RWPE2 (cell line): ENCODE results near the gene MGLL.

Experiments
- ATAC-seq: fragments of 200-7000 bp; cut with Tn5 transposase; 3 replicates; pipeline ENCODE4 v1.9.1; 2021; ENCODE audit warnings: low read depth
- DNase-seq: peaks from one replicate; pipeline ENCODE4 v3.0.0-alpha.2; 2020; ENCODE audit warnings: low spot score
- H3K27ac ChIP-seq: fragments of 450-650 bp; 2 replicates; pipeline ENCODE4 v1.5.1; 2017; ENCODE audit warnings: mild to moderate bottlenecking; ENCODE audit not compliant: poor library complexity, severe bottlenecking
- H3K27me3 ChIP-seq: fragments of 250-450 bp; sonication (Bioruptor Pico); 2 replicates; pipeline ENCODE4 v1.5.1; 2021; ENCODE audit warnings: mild to moderate bottlenecking, moderate library complexity; ENCODE audit not compliant: insufficient read depth, poor library complexity, severe bottlenecking
- H3K36me3 ChIP-seq: fragments of 250-450 bp; sonication (Bioruptor Pico); 2 replicates; pipeline ENCODE4 v1.5.1; 2020; ENCODE audit warnings: low read depth, mild to moderate bottlenecking, moderate library complexity
- H3K4me1 ChIP-seq: fragments of 250-450 bp; sonication (Bioruptor Pico); 2 replicates; pipeline ENCODE4 v1.5.1; 2021; ENCODE audit warnings: mild to moderate bottlenecking, moderate library complexity; ENCODE audit not compliant: insufficient read depth, poor library complexity, severe bottlenecking
- H3K4me3 ChIP-seq: fragments of 250-450 bp; sonication (Bioruptor Pico); 2 replicates; pipeline ENCODE4 v1.5.1; 2021; ENCODE audit warnings: mild to moderate bottlenecking, moderate library complexity; ENCODE audit not compliant: severe bottlenecking
- H3K9me3 ChIP-seq: fragments of 250-450 bp; sonication (Bioruptor Pico); 2 replicates; pipeline ENCODE4 v1.5.1; 2021; ENCODE audit warnings: mild to moderate bottlenecking, moderate library complexity; ENCODE audit not compliant: severe bottlenecking
- TF ChIP-seq, protein P1 (sequence below): fragments of 450-650 bp; IDR thresholded peaks from one replicate; pipeline ENCODE4 v1.5.1; 2017; ENCODE audit warnings: mild to moderate bottlenecking, moderate library complexity; ENCODE audit not compliant: poor library complexity, severe bottlenecking

The MGLL gene

DNA sequence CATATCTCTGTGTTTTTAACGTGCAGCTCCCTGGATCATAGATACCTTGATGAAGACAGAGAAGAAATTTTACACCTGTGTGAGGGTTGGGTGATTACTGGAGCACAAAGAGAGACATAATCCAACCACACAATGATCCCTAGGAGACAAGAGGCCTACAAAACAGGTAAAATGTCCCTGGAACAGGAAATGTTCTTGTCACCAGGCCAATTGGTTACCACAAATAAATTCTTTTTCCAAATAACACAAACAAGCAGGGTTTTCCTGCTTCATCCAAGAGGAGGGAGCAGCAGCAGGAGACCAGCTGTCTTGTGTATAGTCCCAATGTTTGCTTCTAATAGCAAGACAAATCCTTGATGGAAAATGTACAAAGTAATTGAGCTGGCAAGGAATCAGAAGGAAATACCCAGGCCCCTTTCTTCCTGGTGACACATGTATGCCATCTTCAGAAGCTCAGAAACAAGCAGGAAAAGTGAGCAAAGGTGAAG is 1.4 kb downstream of the MGLL start:
- H3K4me3 ChIP-seq = no peak overlapping the region
- H3K27me3 ChIP-seq = no peaks in the 10 kb centered on the region
- TF ChIP-seq, protein P1, sequence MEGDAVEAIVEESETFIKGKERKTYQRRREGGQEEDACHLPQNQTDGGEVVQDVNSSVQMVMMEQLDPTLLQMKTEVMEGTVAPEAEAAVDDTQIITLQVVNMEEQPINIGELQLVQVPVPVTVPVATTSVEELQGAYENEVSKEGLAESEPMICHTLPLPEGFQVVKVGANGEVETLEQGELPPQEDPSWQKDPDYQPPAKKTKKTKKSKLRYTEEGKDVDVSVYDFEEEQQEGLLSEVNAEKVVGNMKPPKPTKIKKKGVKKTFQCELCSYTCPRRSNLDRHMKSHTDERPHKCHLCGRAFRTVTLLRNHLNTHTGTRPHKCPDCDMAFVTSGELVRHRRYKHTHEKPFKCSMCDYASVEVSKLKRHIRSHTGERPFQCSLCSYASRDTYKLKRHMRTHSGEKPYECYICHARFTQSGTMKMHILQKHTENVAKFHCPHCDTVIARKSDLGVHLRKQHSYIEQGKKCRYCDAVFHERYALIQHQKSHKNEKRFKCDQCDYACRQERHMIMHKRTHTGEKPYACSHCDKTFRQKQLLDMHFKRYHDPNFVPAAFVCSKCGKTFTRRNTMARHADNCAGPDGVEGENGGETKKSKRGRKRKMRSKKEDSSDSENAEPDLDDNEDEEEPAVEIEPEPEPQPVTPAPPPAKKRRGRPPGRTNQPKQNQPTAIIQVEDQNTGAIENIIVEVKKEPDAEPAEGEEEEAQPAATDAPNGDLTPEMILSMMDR = no peak
- ATAC-seq (no peak), DNase-seq (no peak)
- peaks cover 24% of the 10 kb centered on the region for H3K36me3 ChIP-seq
- no peaks in the 10 kb centered on the region for H3K9me3 ChIP-seq
- peaks cover 42% of the 10 kb centered on the region for H3K4me1 ChIP-seq
- H3K27ac ChIP-seq = peak overlapping the region; percentile 82

DNA sequence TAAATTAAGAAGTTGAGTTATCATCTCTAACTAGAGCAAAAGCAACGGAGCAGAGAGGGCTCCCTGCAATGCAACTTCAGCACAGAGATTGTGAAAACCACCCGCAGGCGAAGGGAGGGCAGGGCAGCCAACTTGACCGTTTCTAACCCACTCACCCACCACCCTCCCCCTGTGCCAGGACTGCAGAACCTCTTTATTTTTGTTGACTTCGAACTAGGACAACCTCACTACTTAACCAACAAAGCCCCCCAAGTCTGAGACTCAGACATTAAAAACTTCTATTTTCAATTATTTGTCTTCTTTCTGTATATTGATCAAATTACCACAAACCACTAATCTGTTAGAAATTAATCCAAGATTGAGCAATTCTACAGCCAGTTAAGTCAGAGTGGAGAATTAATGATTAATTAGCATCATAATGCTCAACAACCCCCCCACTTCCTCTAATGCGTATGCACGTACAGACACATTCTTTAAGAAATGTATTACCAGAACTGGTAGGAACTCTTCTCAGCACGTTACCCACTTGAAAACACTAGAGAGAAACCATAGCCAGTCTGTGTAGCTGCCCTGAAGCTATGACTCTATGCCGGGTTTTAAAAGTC is 2.0 kb downstream of the MGLL start:
- ATAC-seq (peak; percentile 10; the same call in 1 of the 3 replicates), DNase-seq (no peak)
- Histone ChIP-seq H3K4me1 (peaks cover 42% of the 10 kb centered on the region), H3K27ac (peak overlapping the region; percentile 82), H3K36me3 (peaks cover 24% of the 10 kb centered on the region), H3K4me3 (no peak overlapping the region), H3K27me3 (no peaks in the 10 kb centered on the region), H3K9me3 (no peaks in the 10 kb centered on the region)
- TF ChIP-seq, protein P1 = no peak

DNA sequence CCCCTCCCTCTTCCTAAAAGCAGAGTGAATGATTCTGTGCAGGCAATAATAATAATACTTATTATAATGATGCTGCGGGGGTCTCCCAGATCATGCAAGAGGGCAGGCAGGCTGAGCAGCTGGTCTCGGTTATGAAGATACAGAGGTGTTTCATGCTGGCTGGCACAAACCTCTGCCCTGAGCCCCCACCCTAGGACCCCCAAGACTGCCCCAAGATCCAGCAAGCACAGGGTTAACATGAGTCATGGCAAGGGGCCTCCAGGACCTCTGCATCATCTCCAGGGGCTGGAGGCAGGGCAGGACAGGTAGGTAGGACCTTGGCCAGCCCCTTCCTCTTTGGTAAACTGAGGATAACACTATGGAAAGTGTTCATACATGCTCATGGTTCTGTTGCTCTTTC is 2.7 kb downstream of the MGLL start:
- ATAC-seq = no peak
- Histone ChIP-seq H3K36me3 (peaks cover 25% of the 10 kb centered on the region), H3K4me1 (peaks cover 42% of the 10 kb centered on the region), H3K27me3 (no peaks in the 10 kb centered on the region), H3K4me3 (no peak overlapping the region), H3K9me3 (no peaks in the 10 kb centered on the region), H3K27ac (peak overlapping the region; percentile 82)
- TF ChIP-seq, protein P1 = no peak
- DNase-seq = no peak

DNA sequence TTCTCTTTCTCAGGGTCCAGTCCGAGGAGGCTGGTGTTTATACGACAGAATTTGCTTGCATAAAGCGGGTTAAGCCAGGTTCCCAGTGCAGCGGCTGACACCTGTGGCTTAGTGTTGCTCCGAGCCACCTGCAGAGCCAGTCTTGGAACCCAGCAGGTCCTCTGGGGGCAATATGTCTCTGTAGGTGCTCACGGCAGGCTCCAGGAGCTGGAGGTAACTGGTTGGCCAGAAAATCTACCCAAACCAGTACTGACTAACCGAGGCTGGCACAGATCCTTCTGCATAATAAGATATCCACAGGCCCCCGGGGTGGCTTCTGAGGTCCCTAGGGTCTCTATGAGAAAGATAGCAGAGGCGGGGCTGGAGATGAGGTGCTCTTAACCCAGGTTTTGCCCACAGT is 3.2 kb downstream of the MGLL start:
- TF ChIP-seq, protein P1 = no peak
- ATAC-seq (no peak), DNase-seq (no peak)
- H3K9me3 ChIP-seq = no peaks in the 10 kb centered on the region
- H3K4me1 ChIP-seq = peaks cover 42% of the 10 kb centered on the region
- H3K27ac ChIP-seq = peak overlapping the region; percentile 82
- H3K27me3 ChIP-seq = no peaks in the 10 kb centered on the region
- H3K36me3 ChIP-seq = peaks cover 31% of the 10 kb centered on the region
- no peak overlapping the region for H3K4me3 ChIP-seq

DNA sequence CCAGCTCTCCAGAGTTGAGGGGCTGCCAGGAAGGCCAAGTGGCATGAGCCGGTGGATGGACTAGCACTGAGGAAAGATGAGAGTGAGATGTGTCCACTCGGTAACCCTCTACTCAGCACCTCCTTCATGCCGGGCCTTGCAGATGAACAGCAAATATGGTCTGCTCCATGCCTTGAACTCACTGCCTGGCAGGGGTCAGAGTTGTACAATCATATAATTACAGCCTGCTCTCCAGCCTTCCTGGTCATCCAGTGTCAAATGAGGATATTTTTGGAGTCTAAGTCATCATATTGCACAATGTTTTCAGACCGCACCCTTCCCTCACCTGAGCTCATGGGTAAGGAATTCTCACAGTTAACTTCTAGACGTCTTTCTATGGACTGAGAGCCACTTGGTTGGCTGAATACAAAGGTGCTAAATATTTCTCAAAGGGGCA is 4.9 kb downstream of the MGLL start:
- Histone ChIP-seq H3K36me3 (peaks cover 34% of the 10 kb centered on the region), H3K27ac (peak overlapping the region; percentile 82), H3K4me3 (no peak overlapping the region), H3K4me1 (peaks cover 42% of the 10 kb centered on the region), H3K27me3 (no peaks in the 10 kb centered on the region), H3K9me3 (no peaks in the 10 kb centered on the region)
- TF ChIP-seq, protein P1 = no peak
- ATAC-seq (peak; percentile 82), DNase-seq (no peak)
